Duodenal mucosa (tissue), 2 donors: Measurements from ENCODE around the gene FBXW12.

Experiments
- H3K27ac ChIP-seq: one replicate; pipeline ENCODE4 v1.7.0; 2013; ENCODE audit warnings: low read depth, low read length
- H3K27me3 ChIP-seq, 2 donors: one replicate each; pipeline ENCODE4 v1.7.0; 2013; ENCODE audit warnings: low read length in 2 of 2, control low read depth in 1 of 2; ENCODE audit not compliant: insufficient read depth in 2 of 2, control insufficient read depth in 1 of 2
- H3K36me3 ChIP-seq, 2 donors: one replicate each; pipeline ENCODE4 v1.7.0; 2013; ENCODE audit warnings: low read length in 2 of 2, control low read depth in 1 of 2; ENCODE audit not compliant: insufficient read depth in 2 of 2, control insufficient read depth in 1 of 2
- H3K4me1 ChIP-seq, 2 donors: one replicate each; pipeline ENCODE4 v1.7.0; 2013; ENCODE audit warnings: low read length in 2 of 2, control low read depth in 1 of 2; ENCODE audit not compliant: insufficient read depth in 2 of 2, control insufficient read depth in 1 of 2
- H3K4me3 ChIP-seq, 2 donors: one replicate each; pipeline ENCODE4 v1.7.0; 2013; ENCODE audit warnings: low read length in 2 of 2, low read depth in 1 of 2
- H3K9ac ChIP-seq, 2 donors: one replicate each; pipeline ENCODE4 v1.7.0; 2013; ENCODE audit warnings: low read length in 2 of 2, low read depth in 1 of 2
- H3K9me3 ChIP-seq, 2 donors: one replicate each; pipeline ENCODE4 v1.7.0; 2013; ENCODE audit warnings: low read length in 2 of 2, control low read depth in 1 of 2; ENCODE audit not compliant: control insufficient read depth in 1 of 2

Gene FBXW12

DNA sequence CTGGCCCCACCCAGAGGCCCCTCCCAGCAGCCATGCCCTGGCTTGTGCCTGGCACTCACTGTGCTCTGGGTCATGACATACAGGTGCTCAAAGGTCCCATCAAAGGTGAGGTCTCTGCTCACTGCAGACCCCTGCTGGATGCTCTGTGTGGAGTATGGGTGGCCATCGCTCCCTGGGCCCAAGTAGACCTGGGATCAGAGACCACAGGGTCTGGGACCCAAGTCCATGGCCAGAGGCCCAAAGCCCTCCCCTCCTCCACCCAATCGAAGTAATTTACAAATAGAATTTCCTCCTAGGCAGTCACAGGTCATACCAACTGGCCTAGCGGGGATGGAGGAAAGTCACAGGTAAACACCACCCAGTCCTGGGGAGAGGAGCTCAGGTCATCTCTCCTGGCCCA is 50.3 kb downstream of the FBXW12 start:
- Histone ChIP-seq H3K27ac (no peak overlapping the region), H3K9ac (no peak overlapping the region), H3K27me3 (no peaks in the 10 kb centered on the region), H3K9me3 (no peaks in the 10 kb centered on the region), H3K4me3 (no peak overlapping the region), H3K4me1 (peaks cover 15 to 21% of the 10 kb centered on the region in 2 donors), H3K36me3 (peaks cover 19 to 33% of the 10 kb centered on the region in 2 donors)

DNA sequence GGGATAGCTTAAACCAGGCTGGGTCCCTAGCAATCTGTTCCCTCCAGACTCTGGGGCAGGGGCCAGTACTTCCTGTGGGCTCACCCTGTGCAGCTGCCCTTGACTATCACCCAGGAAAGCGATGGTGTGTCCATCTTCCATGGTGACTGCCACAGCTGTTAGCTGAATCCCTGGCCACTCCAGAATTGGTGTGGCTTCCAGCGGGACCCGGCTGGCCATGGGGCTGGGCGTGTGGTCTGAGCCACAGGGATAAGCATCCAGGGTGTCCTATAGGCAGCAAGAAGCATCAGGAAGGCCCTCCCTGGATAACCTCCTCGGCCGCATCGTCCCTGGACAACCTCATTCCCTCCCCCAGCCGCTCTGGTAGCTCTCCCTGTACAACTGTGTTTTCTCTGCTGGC is 50.7 kb downstream of the FBXW12 start:
- Histone ChIP-seq H3K9me3 (no peaks in the 10 kb centered on the region), H3K27me3 (no peaks in the 10 kb centered on the region), H3K27ac (no peak overlapping the region), H3K36me3 (peaks cover 16 to 29% of the 10 kb centered on the region in 2 donors), H3K4me1 (peaks cover 19 to 25% of the 10 kb centered on the region in 2 donors), H3K9ac (no peak overlapping the region), H3K4me3 (no peak overlapping the region)

DNA sequence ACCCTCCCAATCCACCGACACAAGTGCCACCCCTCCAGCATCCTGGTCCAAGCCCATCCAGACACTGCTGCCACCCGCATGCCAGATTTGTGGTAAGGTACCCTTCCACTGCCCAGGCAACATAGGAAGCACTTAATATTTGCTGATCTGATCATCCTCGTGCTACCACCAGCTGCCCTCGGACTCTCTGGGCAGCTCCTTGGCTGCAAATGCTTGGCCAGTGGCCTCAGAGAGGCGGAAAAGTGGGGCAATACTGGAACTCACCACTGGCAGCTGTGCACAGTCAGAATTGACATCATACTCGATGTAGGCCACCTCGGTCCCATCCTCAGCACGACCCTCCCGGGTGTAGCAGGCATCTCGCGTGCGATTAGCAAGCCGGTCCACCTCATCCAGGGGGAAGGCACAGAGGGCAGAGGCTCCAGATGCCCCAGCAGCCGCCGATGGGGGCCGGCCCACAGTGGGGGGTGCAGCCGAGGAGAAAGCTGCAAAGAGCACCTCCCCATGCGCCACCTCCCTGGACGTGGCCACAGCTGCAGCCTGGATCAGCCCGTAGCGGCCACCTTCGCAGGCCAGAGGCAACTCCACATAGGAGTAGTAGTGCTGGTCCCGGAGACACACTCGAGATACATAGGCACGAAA is 51.3 kb downstream of the FBXW12 start:
- no peak overlapping the region for H3K27ac ChIP-seq
- H3K9me3 ChIP-seq, result no peaks in the 10 kb centered on the region
- H3K4me1 ChIP-seq, result peaks cover 26 to 29% of the 10 kb centered on the region in 2 donors
- H3K27me3 ChIP-seq, result no peaks in the 10 kb centered on the region
- peaks cover 10 to 23% of the 10 kb centered on the region in 2 donors for H3K36me3 ChIP-seq
- H3K9ac ChIP-seq, result no peak overlapping the region
- no peak overlapping the region for H3K4me3 ChIP-seq

DNA sequence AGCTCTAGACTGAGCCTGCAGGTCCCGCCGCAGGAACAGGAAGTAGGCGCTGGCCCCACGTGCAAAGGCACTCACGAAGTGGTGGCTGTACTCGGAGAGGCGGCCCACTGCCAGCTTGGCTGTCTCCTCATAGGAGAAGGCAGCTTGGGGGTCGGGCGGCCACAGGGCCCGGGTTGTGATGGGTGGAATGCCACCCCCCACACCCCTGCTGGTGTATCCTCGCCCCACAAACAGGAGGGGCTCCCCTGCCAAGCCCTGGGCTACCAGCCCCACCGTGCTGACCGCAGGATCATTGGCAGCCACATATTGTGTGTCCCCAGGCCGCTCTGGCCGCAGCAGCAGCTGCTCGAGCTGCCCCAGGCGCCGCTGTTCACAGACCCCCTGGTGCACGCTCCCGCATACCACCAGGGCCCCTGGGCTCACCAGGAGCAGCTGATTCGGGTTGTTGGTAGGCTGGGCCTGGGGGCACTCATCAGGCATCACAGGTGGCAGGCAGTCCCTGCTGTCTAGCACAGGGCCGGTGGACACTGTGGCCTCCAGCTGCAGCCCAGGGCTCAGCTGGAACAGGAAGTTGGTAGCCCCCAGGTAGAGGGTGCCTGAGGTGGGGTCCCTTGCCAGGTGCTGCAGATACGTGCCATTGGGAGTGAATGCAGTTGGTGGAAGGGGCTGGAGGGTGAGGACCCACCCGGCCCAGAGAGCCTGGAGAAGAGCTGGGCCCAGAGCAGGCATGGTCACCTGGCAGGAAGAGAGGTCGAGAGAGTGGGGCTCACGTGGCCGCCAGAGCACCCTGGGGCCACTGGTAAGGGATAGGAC is 52.1 kb downstream of the FBXW12 start:
- Histone ChIP-seq H3K36me3 (peaks cover 9 to 16% of the 10 kb centered on the region in 2 donors), H3K4me3 (no peak overlapping the region), H3K4me1 (peaks cover 28 to 29% of the 10 kb centered on the region in 2 donors), H3K27me3 (no peaks in the 10 kb centered on the region), H3K9ac (no peak overlapping the region), H3K9me3 (no peaks in the 10 kb centered on the region), H3K27ac (no peak overlapping the region)

DNA sequence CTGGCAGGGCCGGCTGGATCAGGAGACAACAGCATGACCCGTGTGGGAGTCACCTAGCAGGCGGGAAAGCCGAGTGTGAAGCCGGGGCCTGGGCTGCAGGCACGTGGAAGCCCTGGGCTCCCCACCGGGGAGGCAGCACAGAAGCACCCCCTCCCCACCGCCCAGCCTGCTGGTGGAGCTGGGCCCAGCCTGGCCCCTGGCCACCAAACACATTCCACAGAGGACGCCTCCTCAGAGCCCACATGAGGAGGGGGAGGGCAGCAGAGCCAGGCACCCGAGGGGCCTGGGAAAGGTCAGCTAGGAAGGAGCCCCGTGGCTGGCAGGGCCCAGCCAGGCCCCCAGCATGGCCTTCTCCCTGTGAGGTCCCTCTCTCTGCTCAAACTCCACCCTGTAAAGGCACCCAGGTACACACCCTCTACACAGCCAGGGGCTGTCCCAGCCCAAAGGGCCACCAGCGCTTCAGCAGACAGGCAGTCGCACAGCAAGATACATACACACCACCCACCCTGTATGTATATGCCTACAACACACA is 53.3 kb downstream of the FBXW12 start:
- H3K27ac ChIP-seq, result peak overlapping the region; percentile 25
- H3K4me1 ChIP-seq, result peaks cover 34% of the 10 kb centered on the region in 2 donors
- no peak overlapping the region for H3K4me3 ChIP-seq
- no peaks in the 10 kb centered on the region for H3K9me3 ChIP-seq
- no peak overlapping the region for H3K9ac ChIP-seq
- no peaks in the 10 kb centered on the region for H3K27me3 ChIP-seq
- H3K36me3 ChIP-seq, result peaks cover 9 to 15% of the 10 kb centered on the region in 2 donors

DNA sequence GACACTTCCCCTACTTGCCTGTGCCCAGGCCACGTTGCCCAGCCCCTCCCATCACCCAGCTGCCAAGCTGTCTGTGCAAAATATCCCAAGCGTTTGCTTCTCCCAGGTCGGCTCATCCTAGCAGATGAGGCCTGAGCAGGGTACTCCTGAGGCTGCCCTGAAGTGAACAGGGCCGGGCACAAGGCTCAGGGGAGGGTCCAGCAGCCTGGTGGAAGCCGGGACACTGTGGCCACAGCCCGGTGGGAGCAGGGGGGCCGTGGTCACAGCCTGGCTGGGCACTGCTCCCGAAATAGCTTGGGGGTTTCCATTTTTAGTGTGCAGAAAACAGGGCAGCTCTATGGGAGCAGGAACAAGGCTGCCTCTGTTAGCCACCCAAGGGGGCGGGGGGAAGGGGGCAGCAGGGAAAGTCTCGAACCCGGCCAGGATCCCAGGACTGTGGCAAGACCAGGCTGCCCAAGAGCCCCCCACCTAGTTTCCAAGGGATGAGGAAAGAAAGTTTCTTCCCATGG is 54.4 kb downstream of the FBXW12 start:
- Histone ChIP-seq H3K4me1 (peaks cover 40 to 44% of the 10 kb centered on the region in 2 donors), H3K9me3 (no peaks in the 10 kb centered on the region), H3K27me3 (no peaks in the 10 kb centered on the region), H3K9ac (no peak overlapping the region), H3K4me3 (peak overlapping the region; percentile 65 to 72), H3K27ac (no peak overlapping the region), H3K36me3 (peaks cover 6 to 10% of the 10 kb centered on the region in 2 donors)

DNA sequence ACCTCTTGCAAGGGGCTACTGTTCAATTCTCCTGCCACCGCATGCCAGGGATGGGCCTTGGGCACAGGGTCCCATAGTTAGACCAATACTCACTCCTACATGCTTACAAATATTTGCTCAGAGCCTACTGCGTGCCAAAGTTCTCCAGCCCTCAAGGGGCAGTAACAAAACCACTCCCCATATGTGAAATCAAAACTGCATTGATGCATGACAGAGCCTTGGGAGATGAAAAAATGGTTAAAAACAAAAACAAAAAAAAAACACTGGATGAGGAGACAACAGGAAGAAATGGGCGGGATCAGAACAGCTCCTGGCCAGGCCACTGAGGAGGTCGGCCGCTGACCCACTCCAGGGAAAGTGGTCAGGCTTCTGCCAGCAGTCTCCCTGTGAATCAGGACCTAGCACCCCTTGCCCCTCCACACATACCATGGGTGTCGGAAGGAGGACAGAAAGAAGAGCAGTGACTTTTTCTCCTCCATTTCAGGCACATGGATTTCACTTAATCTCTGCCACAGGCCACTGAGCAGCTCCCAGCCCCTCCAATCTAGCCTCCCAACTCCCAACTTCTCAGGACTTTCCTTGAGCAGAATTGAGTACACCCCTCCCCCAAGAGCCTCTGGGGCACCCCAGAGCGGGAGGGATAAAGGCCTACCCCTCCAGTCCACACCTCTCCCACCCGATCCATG is 55.1 kb downstream of the FBXW12 start:
- H3K4me1 ChIP-seq, result peaks cover 40 to 44% of the 10 kb centered on the region in 2 donors

DNA sequence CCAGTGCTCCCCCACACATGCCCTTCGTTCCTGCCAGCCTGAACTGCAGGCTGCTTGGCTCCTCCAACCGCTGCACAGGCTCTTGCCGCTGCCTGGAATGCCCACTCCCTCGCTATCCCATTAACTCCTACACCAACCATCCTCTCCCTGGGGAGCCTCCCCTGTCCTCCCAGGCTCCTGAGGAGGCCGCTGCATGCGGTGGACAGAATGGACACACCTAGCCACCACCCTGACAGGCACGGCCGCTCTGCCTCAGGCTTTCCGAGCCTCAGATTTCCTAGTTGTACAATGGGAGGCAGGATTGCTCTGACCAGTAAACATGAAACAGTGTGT is 55.6 kb downstream of the FBXW12 start:
- Histone ChIP-seq H3K9me3 (no peaks in the 10 kb centered on the region), H3K27me3 (no peaks in the 10 kb centered on the region), H3K9ac (peak overlapping the region; percentile 75 to 76), H3K4me1 (peaks cover 40 to 48% of the 10 kb centered on the region in 2 donors), H3K27ac (peak overlapping the region; percentile 4), H3K36me3 (peaks cover 7% of the 10 kb centered on the region in 2 donors), H3K4me3 (peak overlapping the region; percentile 65 to 72)

More for the DNA sequence above, 55.1 kb downstream of the FBXW12 start:
- Histone ChIP-seq H3K27ac (no peak overlapping the region), H3K27me3 (no peaks in the 10 kb centered on the region), H3K9ac (peak overlapping the region; percentile 75 to 76), H3K9me3 (no peaks in the 10 kb centered on the region), H3K4me3 (peak overlapping the region; percentile 65 to 72), H3K36me3 (peaks cover 6% of the 10 kb centered on the region in 2 donors)

DNA sequence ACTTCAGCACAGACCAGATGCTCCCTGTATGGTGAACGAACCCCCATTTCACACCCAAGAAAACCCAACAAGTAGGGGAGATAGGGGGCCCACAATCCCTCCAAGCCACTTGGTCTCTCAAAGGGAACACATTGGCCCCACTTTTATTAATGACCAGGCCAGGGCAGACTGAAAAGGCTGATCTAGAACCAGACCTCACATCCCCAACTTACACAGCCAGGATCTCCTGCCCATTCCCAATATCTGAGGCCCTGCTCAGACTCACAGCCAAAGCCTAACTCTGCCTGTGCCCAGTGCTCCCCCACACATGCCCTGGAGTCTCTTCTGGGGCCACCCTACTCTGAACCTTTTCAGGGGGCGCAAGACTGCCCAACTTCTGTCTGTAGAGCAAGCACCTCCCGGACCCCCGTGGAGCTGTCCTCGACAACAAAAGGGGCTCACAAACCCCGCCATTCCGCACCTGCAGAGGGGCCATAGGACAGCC is 56.1 kb downstream of the FBXW12 start:
- H3K9ac ChIP-seq, result peak overlapping the region; percentile 75 to 76
- no peaks in the 10 kb centered on the region for H3K9me3 ChIP-seq
- no peaks in the 10 kb centered on the region for H3K27me3 ChIP-seq
- peak overlapping the region; percentile 65 to 72 for H3K4me3 ChIP-seq
- H3K4me1 ChIP-seq, result peaks cover 44 to 53% of the 10 kb centered on the region in 2 donors
- peak overlapping the region; percentile 6 for H3K27ac ChIP-seq
- peaks cover 6 to 7% of the 10 kb centered on the region in 2 donors for H3K36me3 ChIP-seq
